SK-N-MC (cell line): ENCODE data around the gene BIRC2.

Source experiments
- DNase-seq: peaks from one replicate; pipeline ENCODE4 v3.0.0-alpha.2; 2011; ENCODE audit warnings: low read depth, low spot score
- H3K27ac ChIP-seq: fragments of 200-600 bp; sonication (generic); 2 replicates; pipeline ENCODE4 v1.5.1; 2016; ENCODE audit warnings: mixed run types
- H3K36me3 ChIP-seq: fragments of 200-600 bp; sonication (generic); 2 replicates; pipeline ENCODE4 v1.6.1; 2017; ENCODE audit warnings: antibody characterized with exemption, low read length, mixed read lengths; ENCODE audit not compliant: insufficient read depth
- H3K4me3 ChIP-seq: fragments of 200-600 bp; sonication (generic); 2 replicates; pipeline ENCODE4 v1.5.1; 2016
- H3K9ac ChIP-seq: fragments of 200-600 bp; sonication (generic); 2 replicates; pipeline ENCODE4 v1.8.0; 2017; ENCODE audit warnings: mixed run types, mixed read lengths; ENCODE audit not compliant: insufficient read length
- H3K9me3 ChIP-seq: fragments of 200-600 bp; sonication (generic); 2 replicates; pipeline ENCODE4 v1.6.1; 2017; ENCODE audit warnings: low read depth, mild to moderate bottlenecking, antibody characterized with exemption, low read length, moderate library complexity, mixed read lengths
- EZH2 ChIP-seq: fragments of 200-600 bp; sonication (generic); IDR thresholded peaks from one replicate; pipeline ENCODE4 v1.6.1; 2017; ENCODE audit warnings: antibody characterized with exemption
- FOXP2 ChIP-seq: optimal IDR thresholded peaks from 2 replicates; pipeline ENCODE3; 2011; ENCODE audit warnings: mild to moderate bottlenecking, moderate library complexity; ENCODE audit not compliant: insufficient read depth; ENCODE audit errors: extremely low read length, control extremely low read depth
- POLR2AphosphoS5 ChIP-seq: IDR thresholded peaks from 2 replicates; pipeline ENCODE4 v1.6.1; 2012; ENCODE audit warnings: mild to moderate bottlenecking, low read depth, low read length, borderline replicate concordance

BIRC2 gene

DNA sequence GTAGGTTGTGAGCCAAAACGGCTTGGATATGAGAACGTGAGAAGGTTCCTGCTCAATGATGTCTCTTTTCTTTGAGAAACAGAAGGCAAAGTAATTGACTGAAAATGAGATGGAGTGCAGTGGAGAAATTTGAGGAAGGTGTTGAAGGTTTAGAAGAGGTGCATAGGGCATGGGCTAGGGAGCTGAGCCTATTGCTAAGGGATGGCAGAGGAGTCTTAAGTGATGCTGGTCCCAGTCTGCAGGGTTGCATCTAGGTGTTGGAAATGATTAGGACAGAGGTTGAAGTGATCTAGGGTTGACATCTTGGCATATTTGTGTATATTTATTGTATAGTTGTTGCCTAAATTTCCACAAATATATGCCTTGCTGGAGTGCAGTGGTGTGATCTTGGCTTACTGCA is 27.5 kb upstream of the BIRC2 start:
- no peaks in the 10 kb centered on the region for H3K9me3 ChIP-seq
- DNase-seq = no peak
- no peaks in the 10 kb centered on the region for H3K36me3 ChIP-seq
- no peak overlapping the region for H3K4me3 ChIP-seq
- H3K9ac ChIP-seq = no peak overlapping the region
- TF ChIP-seq FOXP2 (no peak), EZH2 (no peak), POLR2AphosphoS5 (no peak)
- H3K27ac ChIP-seq = no peak overlapping the region

DNA sequence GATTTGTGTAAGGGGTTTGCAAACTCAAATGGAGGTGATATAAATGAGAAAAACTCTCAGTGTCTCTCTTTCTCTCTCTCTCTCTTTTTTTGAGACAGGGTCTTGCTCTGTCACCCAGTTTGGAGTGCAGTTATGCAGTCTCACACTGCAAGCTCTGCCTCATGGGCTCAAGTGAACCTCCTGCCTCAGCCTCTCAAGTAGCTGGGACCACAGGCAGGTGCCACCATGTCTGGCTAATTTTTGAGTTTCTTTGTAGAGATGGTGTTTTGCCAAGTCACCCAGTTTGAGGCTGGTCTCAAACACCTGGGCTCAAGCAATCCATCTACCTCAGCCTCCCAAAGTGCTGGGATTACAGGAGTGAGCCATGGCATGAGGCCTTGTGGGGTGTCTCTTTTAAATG is 26.8 kb upstream of the BIRC2 start:
- H3K27ac ChIP-seq = no peak overlapping the region
- no peak for DNase-seq
- H3K36me3 ChIP-seq = no peaks in the 10 kb centered on the region
- no peak overlapping the region for H3K9ac ChIP-seq
- no peaks in the 10 kb centered on the region for H3K9me3 ChIP-seq
- H3K4me3 ChIP-seq = no peak overlapping the region
- no peak for TF ChIP-seq POLR2AphosphoS5
- TF ChIP-seq FOXP2 = no peak
- TF ChIP-seq EZH2 = no peak

DNA sequence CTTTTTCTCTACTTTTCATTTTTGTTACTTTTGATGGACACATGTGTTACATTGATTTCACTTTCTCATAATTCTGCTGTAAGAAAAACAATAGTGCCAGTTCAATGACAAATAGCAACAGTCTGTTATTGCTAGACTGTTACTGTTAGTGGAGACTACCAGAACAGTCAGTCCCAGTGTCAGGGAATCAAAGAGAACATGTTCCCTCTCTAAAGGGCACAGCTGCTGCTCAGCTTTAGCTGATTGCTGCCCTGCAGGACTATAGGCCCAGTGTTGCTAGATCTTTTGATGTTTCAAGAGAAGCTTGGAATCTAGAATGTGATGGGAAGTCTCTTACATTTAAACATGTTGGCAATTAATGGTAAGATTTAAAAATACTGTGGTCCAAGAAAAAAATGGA is 26.3 kb upstream of the BIRC2 start:
- no peak overlapping the region for H3K4me3 ChIP-seq
- TF ChIP-seq EZH2 (no peak), FOXP2 (no peak), POLR2AphosphoS5 (no peak)

DNA sequence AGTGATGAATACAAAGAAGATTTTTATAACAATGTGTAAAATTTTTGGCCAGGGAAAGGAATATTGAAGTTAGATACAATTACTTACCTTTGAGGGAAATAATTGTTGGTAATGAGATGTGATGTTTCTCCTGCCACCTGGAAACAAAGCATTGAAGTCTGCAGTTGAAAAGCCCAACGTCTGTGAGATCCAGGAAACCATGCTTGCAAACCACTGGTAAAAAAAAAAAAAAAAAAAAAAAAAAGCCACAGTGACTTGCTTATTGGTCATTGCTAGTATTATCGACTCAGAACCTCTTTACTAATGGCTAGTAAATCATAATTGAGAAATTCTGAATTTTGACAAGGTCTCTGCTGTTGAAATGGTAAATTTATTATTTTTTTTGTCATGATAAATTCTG is 24.5 kb upstream of the BIRC2 start:
- Histone ChIP-seq H3K27ac (no peak overlapping the region), H3K36me3 (no peaks in the 10 kb centered on the region), H3K9me3 (no peaks in the 10 kb centered on the region), H3K9ac (no peak overlapping the region), H3K4me3 (no peak overlapping the region)
- TF ChIP-seq FOXP2 (no peak), EZH2 (no peak), POLR2AphosphoS5 (no peak)
- DNase-seq = no peak

More for the DNA sequence above, 26.3 kb upstream of the BIRC2 start:
- DNase-seq = no peak
- Histone ChIP-seq H3K9ac (no peak overlapping the region), H3K27ac (no peak overlapping the region), H3K9me3 (no peaks in the 10 kb centered on the region), H3K36me3 (no peaks in the 10 kb centered on the region)

DNA sequence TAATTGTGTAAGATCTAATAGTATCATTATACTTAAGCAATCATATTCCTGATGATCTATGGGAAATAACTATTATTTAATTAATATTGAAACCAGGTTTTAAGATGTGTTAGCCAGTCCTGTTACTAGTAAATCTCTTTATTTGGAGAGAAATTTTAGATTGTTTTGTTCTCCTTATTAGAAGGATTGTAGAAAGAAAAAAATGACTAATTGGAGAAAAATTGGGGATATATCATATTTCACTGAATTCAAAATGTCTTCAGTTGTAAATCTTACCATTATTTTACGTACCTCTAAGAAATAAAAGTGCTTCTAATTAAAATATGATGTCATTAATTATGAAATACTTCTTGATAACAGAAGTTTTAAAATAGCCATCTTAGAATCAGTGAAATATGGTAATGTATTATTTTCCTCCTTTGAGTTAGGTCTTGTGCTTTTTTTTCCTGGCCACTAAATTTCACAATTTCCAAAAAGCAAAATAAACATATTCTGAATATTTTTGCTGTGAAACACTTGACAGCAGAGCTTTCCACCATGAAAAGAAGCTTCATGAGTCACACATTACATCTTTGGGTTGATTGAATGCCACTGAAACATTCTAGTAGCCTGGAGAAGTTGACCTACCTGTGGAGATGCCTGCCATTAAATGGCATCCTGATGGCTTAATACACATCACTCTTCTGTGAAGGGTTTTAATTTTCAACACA is 23.3 kb upstream of the BIRC2 start:
- Histone ChIP-seq H3K9me3 (no peaks in the 10 kb centered on the region), H3K27ac (no peak overlapping the region), H3K4me3 (no peak overlapping the region), H3K36me3 (no peaks in the 10 kb centered on the region), H3K9ac (no peak overlapping the region)
- TF ChIP-seq FOXP2 = no peak
- no peak for TF ChIP-seq EZH2
- no peak for TF ChIP-seq POLR2AphosphoS5
- no peak for DNase-seq

DNA sequence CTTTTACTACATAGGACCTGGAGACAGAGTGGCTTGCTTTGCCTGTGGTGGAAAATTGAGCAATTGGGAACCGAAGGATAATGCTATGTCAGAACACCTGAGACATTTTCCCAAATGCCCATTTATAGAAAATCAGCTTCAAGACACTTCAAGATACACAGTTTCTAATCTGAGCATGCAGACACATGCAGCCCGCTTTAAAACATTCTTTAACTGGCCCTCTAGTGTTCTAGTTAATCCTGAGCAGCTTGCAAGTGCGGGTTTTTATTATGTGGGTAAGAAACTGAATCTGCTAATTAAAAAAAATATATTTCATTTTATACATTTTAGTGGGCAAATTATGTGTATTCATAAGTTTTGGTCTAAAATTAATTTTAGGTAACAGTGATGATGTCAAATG is 21.9 kb upstream of the BIRC2 start:
- Histone ChIP-seq H3K36me3 (no peaks in the 10 kb centered on the region), H3K4me3 (no peak overlapping the region), H3K27ac (no peak overlapping the region), H3K9ac (no peak overlapping the region), H3K9me3 (no peaks in the 10 kb centered on the region)
- TF ChIP-seq FOXP2 = no peak
- TF ChIP-seq POLR2AphosphoS5 = no peak
- TF ChIP-seq EZH2 = no peak
- no peak for DNase-seq

DNA sequence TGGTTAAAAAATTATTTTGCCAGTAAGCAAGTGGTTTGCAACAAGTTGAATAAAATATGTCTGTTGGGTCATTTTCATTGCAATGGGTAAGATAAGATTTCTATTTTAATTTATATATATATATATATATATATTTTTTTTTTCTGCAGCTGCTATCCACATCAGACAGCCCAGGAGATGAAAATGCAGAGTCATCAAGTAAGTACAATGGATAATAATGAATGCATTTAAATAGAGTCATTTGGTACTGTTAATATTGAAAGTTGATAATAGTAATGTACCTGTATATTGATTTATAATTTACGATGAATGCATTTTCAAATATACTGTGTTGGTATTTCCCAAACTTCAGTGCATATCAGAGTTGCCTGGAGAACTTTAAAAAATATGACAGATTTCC is 18.3 kb upstream of the BIRC2 start:
- DNase-seq = no peak
- no peak overlapping the region for H3K27ac ChIP-seq
- no peaks in the 10 kb centered on the region for H3K9me3 ChIP-seq
- no peaks in the 10 kb centered on the region for H3K36me3 ChIP-seq
- TF ChIP-seq FOXP2 (no peak), EZH2 (no peak), POLR2AphosphoS5 (no peak)
- H3K9ac ChIP-seq = no peak overlapping the region
- H3K4me3 ChIP-seq = no peak overlapping the region

DNA sequence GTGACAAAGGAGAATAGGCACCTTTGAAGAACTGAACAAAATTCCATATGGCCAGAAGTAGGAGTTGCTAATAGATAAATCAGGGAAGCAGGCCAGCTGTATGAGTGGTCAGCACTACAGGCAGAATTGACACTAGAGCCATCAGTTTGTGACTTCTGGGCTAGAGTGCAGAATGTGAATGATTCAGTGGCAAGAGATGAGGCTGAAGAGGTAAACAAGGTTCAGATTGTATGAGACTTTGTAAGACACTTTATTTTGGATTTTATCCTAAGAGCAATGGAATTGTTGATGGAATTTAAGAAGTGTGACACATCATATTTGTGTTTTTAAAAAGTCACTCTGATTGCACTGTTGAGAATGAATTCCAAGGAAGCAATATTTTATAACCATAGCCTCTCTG is 16.8 kb upstream of the BIRC2 start:
- Histone ChIP-seq H3K9me3 (no peaks in the 10 kb centered on the region), H3K4me3 (no peak overlapping the region), H3K9ac (no peak overlapping the region), H3K27ac (no peak overlapping the region), H3K36me3 (no peaks in the 10 kb centered on the region)
- TF ChIP-seq FOXP2 (no peak), EZH2 (no peak), POLR2AphosphoS5 (no peak)
- DNase-seq = no peak

DNA sequence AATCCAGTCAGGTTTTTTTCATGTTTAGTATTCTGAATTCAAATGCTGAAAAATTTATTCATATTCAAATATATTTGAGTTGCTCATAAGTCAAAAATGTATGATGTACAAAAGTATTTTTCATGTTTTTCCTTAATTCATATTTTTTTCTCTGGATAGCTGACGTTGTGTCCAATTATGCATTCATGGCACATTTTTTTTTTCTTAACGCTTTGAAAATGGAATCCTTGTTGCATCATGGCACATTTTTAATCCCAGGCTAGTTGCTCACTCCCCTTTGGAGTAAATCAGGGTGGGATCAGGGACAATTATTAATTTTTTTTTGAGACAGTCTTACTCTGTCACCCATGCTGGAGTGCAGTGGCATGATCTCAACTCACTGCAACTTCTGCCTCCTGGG is 15.7 kb upstream of the BIRC2 start:
- no peak overlapping the region for H3K27ac ChIP-seq
- DNase-seq = no peak
- TF ChIP-seq POLR2AphosphoS5 (no peak), FOXP2 (no peak), EZH2 (no peak)

More for the DNA sequence above, 15.7 kb upstream of the BIRC2 start:
- no peak overlapping the region for H3K4me3 ChIP-seq
- H3K9me3 ChIP-seq = no peaks in the 10 kb centered on the region
- no peaks in the 10 kb centered on the region for H3K36me3 ChIP-seq
- H3K9ac ChIP-seq = no peak overlapping the region
